RWPE2 (cell line): Measurements from ENCODE around the gene PLXNA3.

Experiments
- ATAC-seq: fragments of 200-7000 bp; cut with Tn5 transposase; 3 replicates; pipeline ENCODE4 v1.9.1; 2021; ENCODE audit warnings: low read depth
- DNase-seq: peaks from one replicate; pipeline ENCODE4 v3.0.0-alpha.2; 2020; ENCODE audit warnings: low spot score
- H3K27ac ChIP-seq: fragments of 450-650 bp; 2 replicates; pipeline ENCODE4 v1.5.1; 2017; ENCODE audit warnings: mild to moderate bottlenecking; ENCODE audit not compliant: poor library complexity, severe bottlenecking
- H3K27me3 ChIP-seq: fragments of 250-450 bp; sonication (Bioruptor Pico); 2 replicates; pipeline ENCODE4 v1.5.1; 2021; ENCODE audit warnings: mild to moderate bottlenecking, moderate library complexity; ENCODE audit not compliant: insufficient read depth, poor library complexity, severe bottlenecking
- H3K36me3 ChIP-seq: fragments of 250-450 bp; sonication (Bioruptor Pico); 2 replicates; pipeline ENCODE4 v1.5.1; 2020; ENCODE audit warnings: low read depth, mild to moderate bottlenecking, moderate library complexity
- H3K4me1 ChIP-seq: fragments of 250-450 bp; sonication (Bioruptor Pico); 2 replicates; pipeline ENCODE4 v1.5.1; 2021; ENCODE audit warnings: mild to moderate bottlenecking, moderate library complexity; ENCODE audit not compliant: insufficient read depth, poor library complexity, severe bottlenecking
- H3K4me3 ChIP-seq: fragments of 250-450 bp; sonication (Bioruptor Pico); 2 replicates; pipeline ENCODE4 v1.5.1; 2021; ENCODE audit warnings: mild to moderate bottlenecking, moderate library complexity; ENCODE audit not compliant: severe bottlenecking
- H3K9me3 ChIP-seq: fragments of 250-450 bp; sonication (Bioruptor Pico); 2 replicates; pipeline ENCODE4 v1.5.1; 2021; ENCODE audit warnings: mild to moderate bottlenecking, moderate library complexity; ENCODE audit not compliant: severe bottlenecking
- TF ChIP-seq, protein P1 (sequence below): fragments of 450-650 bp; IDR thresholded peaks from one replicate; pipeline ENCODE4 v1.5.1; 2017; ENCODE audit warnings: mild to moderate bottlenecking, moderate library complexity; ENCODE audit not compliant: poor library complexity, severe bottlenecking

The PLXNA3 gene

GRCh38 chrX:154484255-154485149 lies 26.4 kb downstream of the PLXNA3 start:
- Histone ChIP-seq H3K27me3 (no peaks in the 10 kb centered on the region), H3K27ac (peak overlapping the region; percentile 80), H3K4me1 (no peaks in the 10 kb centered on the region), H3K9me3 (no peaks in the 10 kb centered on the region), H3K36me3 (peaks cover 32% of the 10 kb centered on the region), H3K4me3 (no peak overlapping the region)
- DNase-seq (peak; percentile 37), ATAC-seq (0 out of 3 replicates have a peak, but pooled peaks have one; percentile 35)
- TF ChIP-seq, protein P1, sequence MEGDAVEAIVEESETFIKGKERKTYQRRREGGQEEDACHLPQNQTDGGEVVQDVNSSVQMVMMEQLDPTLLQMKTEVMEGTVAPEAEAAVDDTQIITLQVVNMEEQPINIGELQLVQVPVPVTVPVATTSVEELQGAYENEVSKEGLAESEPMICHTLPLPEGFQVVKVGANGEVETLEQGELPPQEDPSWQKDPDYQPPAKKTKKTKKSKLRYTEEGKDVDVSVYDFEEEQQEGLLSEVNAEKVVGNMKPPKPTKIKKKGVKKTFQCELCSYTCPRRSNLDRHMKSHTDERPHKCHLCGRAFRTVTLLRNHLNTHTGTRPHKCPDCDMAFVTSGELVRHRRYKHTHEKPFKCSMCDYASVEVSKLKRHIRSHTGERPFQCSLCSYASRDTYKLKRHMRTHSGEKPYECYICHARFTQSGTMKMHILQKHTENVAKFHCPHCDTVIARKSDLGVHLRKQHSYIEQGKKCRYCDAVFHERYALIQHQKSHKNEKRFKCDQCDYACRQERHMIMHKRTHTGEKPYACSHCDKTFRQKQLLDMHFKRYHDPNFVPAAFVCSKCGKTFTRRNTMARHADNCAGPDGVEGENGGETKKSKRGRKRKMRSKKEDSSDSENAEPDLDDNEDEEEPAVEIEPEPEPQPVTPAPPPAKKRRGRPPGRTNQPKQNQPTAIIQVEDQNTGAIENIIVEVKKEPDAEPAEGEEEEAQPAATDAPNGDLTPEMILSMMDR = no peak

DNA sequence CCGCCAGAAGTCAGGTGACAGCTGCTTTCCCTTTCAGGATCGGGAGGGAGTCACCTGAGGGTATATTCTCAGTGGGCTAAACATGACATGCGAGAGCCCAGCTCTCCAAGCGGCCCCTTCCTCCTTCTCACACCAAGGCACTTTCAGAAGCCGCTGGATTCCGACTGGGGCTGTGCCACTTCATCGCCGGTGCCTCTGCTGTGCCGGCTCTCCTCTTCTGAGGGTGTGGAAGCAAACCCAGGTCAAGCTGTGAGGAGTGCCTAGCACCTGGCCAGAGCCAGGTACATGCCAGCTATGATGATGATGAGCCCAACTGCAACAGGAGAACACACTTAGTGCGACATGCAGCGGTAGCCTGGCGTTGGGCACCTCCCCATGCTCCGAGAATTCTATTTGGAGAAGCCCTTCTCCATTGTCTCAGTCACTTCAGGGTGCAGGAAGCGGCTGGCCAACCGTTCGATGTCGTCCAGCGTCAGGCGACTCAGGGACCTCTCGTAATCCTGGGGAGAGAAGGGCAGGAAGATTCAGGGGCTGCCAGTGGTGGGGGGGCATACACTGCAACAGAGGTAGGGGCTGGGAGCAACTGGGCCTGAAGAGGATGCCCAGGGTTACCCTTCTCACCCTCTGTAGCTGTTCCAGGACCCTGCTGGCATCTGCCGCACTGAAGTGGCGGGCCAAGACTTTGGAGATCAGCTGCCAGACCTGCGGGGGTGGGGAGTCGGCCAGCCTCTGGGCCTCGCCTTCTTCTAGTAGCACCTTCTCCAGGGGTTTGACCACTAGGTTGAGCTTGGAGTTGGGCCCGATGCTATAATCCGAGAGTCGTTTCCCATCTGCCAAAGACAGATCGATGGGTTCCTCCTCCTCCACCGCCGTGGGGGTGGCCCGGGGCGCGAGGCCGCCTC lies 27.3 kb downstream of the PLXNA3 start:
- H3K36me3 ChIP-seq = peaks cover 32% of the 10 kb centered on the region
- ATAC-seq (no peak), DNase-seq (no peak)
- no peaks in the 10 kb centered on the region for H3K4me1 ChIP-seq
- peak overlapping the region; percentile 64 for H3K4me3 ChIP-seq
- peak overlapping the region; percentile 80 for H3K27ac ChIP-seq
- no peaks in the 10 kb centered on the region for H3K9me3 ChIP-seq
- H3K27me3 ChIP-seq = no peaks in the 10 kb centered on the region
- TF ChIP-seq, protein P1 = no peak

DNA sequence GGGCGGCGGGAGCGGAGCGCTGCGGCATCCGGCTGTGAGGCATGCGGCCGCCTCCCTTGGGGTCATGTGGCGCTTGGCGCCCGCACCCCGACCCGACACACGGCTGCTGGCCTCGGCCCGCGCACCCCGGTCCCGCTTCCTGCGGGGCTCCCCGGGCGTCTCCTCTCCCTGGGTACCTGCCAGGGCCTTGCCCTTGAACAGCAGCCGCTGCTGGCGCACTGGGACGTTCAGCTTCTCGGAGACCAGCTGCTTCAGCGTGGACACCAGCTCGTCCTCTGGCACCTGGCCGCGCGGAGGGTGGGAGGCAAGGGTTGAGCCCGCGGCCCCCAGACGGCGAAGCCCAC lies 27.9 kb downstream of the PLXNA3 start:
- no peaks in the 10 kb centered on the region for H3K4me1 ChIP-seq
- H3K27me3 ChIP-seq = no peaks in the 10 kb centered on the region
- peak overlapping the region; percentile 80 for H3K27ac ChIP-seq
- ATAC-seq = no peak
- DNase-seq = peak; percentile 38
- TF ChIP-seq, protein P1 = no peak
- H3K4me3 ChIP-seq = peak overlapping the region; percentile 64
- peaks cover 32% of the 10 kb centered on the region for H3K36me3 ChIP-seq
- no peaks in the 10 kb centered on the region for H3K9me3 ChIP-seq

DNA sequence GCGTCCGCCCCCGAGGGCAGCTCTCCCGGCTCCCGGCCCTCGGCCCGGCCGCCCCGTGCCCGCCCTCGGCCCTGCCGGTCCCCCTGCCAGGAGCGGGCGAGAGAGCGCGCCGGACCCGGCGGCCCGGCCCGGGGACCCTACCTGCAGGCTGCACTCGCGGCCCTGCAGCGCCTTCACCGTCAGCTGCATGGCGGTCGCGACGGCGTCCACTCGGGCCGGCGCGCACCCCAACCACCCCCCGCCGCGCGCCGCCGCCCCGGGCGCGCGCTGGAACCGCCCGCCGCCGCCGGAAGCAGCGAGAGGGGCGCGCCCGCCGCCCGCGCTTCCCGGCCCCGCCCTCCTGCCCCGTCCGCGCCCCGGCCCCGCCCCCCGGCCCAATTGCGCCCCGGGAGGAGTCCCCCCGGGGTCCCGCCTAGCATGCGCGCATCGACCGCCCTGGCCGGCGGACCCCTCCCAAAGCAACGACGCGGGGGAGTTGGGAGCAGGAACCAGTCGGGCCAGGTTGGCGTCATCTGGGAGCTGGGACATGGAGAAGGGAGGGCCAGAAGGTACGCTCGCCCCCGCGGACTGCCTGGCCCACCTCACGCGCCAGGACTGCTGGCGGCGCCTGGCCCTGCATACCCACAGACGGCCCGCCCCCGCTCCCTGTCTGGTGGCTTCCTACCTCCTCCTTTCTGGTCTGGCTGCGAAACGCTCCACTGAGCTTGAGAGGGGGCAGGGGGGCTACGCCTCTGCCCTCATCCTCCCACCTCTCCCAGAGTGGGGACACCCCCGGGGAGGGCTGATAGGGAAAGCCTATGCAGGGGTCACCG lies 28.5 kb downstream of the PLXNA3 start, which contains the start of gene UBL4A:
UBL4A (minus strand) TSS at position 220 of the 812 bp plus-strand sequence; CDS start at position 189, 31 bp downstream.
- H3K36me3 ChIP-seq = peaks cover 32% of the 10 kb centered on the region
- H3K27me3 ChIP-seq = no peaks in the 10 kb centered on the region
- no peaks in the 10 kb centered on the region for H3K9me3 ChIP-seq
- no peaks in the 10 kb centered on the region for H3K4me1 ChIP-seq
- TF ChIP-seq, protein P1 = no peak
- peak within 1 kb of the TSS; percentile 64 for H3K4me3 ChIP-seq
- ATAC-seq (peak; percentile 33), DNase-seq (peak; percentile 64)
- peak within 1 kb of the TSS; percentile 80 for H3K27ac ChIP-seq
